Chondrocyte (in vitro differentiated cells): ENCODE measurements around the gene SLIT3. TPM values are rescaled to one million over a fixed set of nuclear protein-coding genes. Genes with fewer than 3 reads are reported as not detected.
"Not testable (repeated sequence)": the region's sequence is repeated elsewhere in the genome, so short reads cannot be mapped to it uniquely, and the experiment has no call there.

Source experiments
- DNase-seq: peaks from one replicate; pipeline ENCODE4 v3.0.0; 2021; ENCODE audit warnings: mixed read lengths, low spot score
- H3K27ac Mint-ChIP-seq: one replicate; pipeline ENCODE4 v1.8.0; 2021; ENCODE audit warnings: mild to moderate bottlenecking, moderate library complexity, mixed read lengths; ENCODE audit not compliant: unreplicated experiment
- H3K27me3 Mint-ChIP-seq: 2 replicates; pipeline ENCODE4 v1.8.0; 2021; ENCODE audit warnings: low read depth, mixed read lengths
- H3K36me3 Mint-ChIP-seq: 2 replicates; pipeline ENCODE4 v1.8.0; 2021; ENCODE audit warnings: low read depth, mixed read lengths
- H3K4me1 Mint-ChIP-seq: 2 replicates; pipeline ENCODE4 v1.8.0; 2021; ENCODE audit warnings: low read depth, mild to moderate bottlenecking, mixed read lengths
- H3K4me3 Mint-ChIP-seq: one replicate; pipeline ENCODE4 v1.8.0; 2021; ENCODE audit warnings: mild to moderate bottlenecking, moderate library complexity, mixed read lengths; ENCODE audit not compliant: unreplicated experiment
- H3K9me3 Mint-ChIP-seq: 2 replicates; pipeline ENCODE4 v1.8.0; 2021; ENCODE audit warnings: low read depth, mixed read lengths
- total RNA-seq: library from RNA; stranded (reverse); gene quantifications from 3 replicates; pipeline ENCODE4 v1.2.1, GENCODE V29; 2021
- TF ChIP-seq, protein P1 (sequence below): fragments of 200-600 bp; sonication (generic); IDR thresholded peaks from 2 replicates; pipeline ENCODE4 v1.5.0; 2021; ENCODE audit warnings: antibody characterized with exemption, mild to moderate bottlenecking, moderate library complexity

SLIT3 gene
- total RNA-seq, 1 donor from 2014 or later: 116 TPM

DNA sequence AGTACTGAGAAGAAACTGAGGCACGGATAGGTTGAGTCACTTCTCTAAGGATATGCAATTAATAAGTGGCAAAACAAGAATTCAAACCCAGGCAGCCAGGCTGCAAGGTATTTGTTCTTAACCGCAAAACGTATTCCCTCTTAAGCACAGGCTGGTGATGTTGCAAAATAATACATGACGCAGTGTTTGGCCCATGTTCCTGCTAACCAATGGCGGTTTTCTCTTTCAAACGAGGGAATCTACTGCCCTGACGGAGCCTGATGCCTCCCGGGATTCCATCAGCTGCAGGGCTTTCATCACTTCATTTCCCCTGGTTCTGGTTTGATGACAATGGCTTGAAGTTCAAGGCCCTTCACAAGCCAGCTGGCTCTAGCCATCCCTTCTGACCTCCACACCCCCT, 154.8 kb downstream of the SLIT3 start:
- Mint-ChIP-seq H3K27ac (no peak overlapping the region), H3K36me3 (peaks cover 1% of the 10 kb centered on the region), H3K9me3 (no peaks in the 10 kb centered on the region), H3K4me3 (no peak overlapping the region), H3K4me1 (peaks cover 5% of the 10 kb centered on the region), H3K27me3 (no peaks in the 10 kb centered on the region)
- TF ChIP-seq, protein P1, sequence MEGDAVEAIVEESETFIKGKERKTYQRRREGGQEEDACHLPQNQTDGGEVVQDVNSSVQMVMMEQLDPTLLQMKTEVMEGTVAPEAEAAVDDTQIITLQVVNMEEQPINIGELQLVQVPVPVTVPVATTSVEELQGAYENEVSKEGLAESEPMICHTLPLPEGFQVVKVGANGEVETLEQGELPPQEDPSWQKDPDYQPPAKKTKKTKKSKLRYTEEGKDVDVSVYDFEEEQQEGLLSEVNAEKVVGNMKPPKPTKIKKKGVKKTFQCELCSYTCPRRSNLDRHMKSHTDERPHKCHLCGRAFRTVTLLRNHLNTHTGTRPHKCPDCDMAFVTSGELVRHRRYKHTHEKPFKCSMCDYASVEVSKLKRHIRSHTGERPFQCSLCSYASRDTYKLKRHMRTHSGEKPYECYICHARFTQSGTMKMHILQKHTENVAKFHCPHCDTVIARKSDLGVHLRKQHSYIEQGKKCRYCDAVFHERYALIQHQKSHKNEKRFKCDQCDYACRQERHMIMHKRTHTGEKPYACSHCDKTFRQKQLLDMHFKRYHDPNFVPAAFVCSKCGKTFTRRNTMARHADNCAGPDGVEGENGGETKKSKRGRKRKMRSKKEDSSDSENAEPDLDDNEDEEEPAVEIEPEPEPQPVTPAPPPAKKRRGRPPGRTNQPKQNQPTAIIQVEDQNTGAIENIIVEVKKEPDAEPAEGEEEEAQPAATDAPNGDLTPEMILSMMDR: no peak
- DNase-seq: no peak

DNA sequence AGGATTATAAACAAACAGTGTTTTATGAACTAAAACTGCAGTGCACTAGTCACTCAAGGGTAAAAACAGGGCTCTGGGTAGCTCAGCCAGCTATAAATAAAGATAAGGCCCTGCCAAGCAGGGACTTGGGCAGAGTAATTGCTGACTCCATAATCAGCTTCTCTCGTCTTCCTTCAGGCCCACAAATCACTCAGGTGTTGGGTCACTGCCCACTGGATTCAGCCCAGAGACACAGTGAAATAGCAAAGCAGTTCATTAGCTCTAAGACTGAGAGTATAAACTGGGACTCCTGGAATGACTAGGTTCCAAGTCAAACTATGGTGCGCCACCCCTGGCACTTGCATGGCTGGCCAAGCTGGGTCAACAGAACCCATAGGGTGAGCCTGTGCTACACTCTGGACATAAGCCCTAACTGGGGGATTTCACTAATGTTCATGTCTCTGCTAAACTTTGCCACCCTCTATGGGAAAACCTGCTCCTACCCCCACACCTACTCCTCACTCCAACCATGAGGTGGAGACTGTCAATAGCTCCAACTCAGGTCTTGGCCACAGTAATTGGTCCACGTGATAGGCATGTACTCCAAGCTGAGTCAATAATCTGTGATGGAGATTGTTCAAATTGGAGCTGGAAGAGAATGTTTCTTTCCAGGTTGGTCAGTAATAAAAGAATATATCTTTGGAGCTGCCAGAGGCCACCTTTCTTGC, 158.5 kb downstream of the SLIT3 start:
- peaks cover 21% of the 10 kb centered on the region for H3K4me1 Mint-ChIP-seq
- no peak for DNase-seq
- TF ChIP-seq, protein P1: no peak
- H3K27ac Mint-ChIP-seq: peak overlapping the region; percentile 2
- H3K27me3 Mint-ChIP-seq: no peaks in the 10 kb centered on the region
- no peaks in the 10 kb centered on the region for H3K9me3 Mint-ChIP-seq
- H3K36me3 Mint-ChIP-seq: peaks cover 4% of the 10 kb centered on the region
- H3K4me3 Mint-ChIP-seq: no peak overlapping the region

DNA sequence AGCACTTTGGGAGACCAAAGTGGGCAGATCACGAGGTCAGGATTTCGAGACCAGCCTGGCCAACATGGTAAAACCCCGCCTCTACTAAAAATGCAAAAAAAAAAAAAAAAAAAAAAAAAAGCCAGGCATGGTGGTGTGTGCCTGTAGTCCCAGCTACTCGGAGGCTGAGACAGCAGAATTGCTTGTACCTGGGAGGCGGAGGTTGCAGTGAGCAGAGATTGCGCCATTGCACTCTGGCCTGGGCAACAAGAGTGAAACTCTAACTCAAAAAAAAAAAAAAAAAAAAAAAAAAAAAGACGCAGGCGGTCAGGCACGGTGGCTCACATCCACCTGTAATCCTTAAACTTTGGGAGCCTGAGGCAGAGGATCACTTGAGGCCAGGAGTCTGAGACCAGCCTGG, 160.7 kb downstream of the SLIT3 start:
- H3K27me3 Mint-ChIP-seq, H3K27ac Mint-ChIP-seq, H3K9me3 Mint-ChIP-seq, H3K4me3 Mint-ChIP-seq, DNase-seq, H3K36me3 Mint-ChIP-seq: not testable (repeated sequence)
- H3K4me1 Mint-ChIP-seq: peaks cover 28% of the 10 kb centered on the region

DNA sequence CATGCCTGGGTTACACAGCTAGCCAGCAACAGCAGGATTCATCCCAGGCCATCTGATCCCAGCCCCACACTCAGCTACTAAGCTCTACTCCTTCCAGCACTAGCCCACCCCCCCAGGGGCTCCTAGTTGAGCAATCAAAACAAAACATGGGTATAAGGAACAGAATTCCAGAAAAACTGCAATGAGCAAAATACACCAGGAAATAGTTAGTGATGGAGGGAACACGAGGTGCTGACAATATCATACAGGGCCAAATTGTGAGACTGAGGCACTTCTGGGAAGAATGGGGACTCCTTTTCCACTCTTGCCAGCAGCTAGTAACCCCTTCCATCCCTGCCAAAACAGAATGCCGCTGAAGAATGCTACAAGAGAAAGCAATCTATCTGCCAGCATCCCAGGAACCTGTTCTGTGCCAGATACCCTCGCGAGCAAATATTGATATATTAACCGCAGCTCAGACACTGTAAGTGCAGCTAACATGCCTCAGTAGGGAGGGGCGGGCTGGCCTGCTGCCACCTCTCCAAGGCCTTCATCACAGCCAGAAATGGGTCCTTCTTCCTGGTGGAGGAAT, 161.4 kb downstream of the SLIT3 start:
- H3K27ac Mint-ChIP-seq: peak overlapping the region; percentile 69
- H3K36me3 Mint-ChIP-seq: peaks cover 3% of the 10 kb centered on the region
- no peak for DNase-seq
- H3K4me3 Mint-ChIP-seq: no peak overlapping the region
- peaks cover 30% of the 10 kb centered on the region for H3K4me1 Mint-ChIP-seq
- TF ChIP-seq, protein P1: no peak
- no peaks in the 10 kb centered on the region for H3K9me3 Mint-ChIP-seq
- H3K27me3 Mint-ChIP-seq: no peaks in the 10 kb centered on the region

DNA sequence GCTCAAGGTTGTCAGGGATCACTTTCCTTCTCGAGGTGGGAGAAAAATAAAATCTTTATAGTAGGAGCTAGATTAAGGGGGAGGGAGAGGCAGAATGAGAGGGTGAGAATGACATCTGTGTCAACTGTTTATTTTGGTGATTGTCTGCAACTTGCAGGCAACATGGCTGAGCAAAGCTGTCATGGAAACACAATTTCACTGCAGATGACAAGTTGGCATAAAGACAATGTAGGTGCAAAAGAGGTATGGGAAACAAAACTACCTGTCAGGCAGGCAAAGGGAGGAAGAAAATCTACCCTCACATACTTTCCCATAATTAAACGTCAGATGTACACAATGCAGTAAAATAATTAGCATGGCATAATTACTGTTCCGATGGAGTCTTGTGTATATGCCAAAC, 167.4 kb downstream of the SLIT3 start:
- Mint-ChIP-seq H3K4me1 (peaks cover 33% of the 10 kb centered on the region), H3K27ac (peak overlapping the region; percentile 14), H3K27me3 (no peaks in the 10 kb centered on the region), H3K4me3 (no peak overlapping the region), H3K36me3 (peaks cover 2% of the 10 kb centered on the region), H3K9me3 (no peaks in the 10 kb centered on the region)
- TF ChIP-seq, protein P1: no peak
- no peak for DNase-seq

DNA sequence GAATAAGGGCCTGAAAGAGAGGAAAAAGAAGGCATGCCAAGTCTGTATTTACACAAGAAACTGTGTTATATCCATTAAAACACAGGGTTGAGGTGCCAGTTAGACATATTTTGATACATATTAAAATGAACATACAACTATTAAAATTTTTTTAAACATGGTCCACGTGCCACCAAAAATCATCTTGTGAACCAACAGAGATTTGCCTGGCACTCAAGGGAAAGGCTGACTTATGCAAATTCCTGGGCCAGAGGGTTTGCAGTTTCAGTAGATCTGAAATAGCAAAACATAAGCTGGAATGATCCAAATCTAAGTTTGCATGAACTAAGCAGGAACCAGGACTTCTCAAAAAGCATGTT, 168.7 kb downstream of the SLIT3 start:
- peaks cover 33% of the 10 kb centered on the region for H3K4me1 Mint-ChIP-seq
- H3K9me3 Mint-ChIP-seq: no peaks in the 10 kb centered on the region
- peak overlapping the region; percentile 52 for H3K27ac Mint-ChIP-seq
- DNase-seq: no peak
- H3K4me3 Mint-ChIP-seq: no peak overlapping the region
- H3K27me3 Mint-ChIP-seq: no peaks in the 10 kb centered on the region
- TF ChIP-seq, protein P1: no peak
- H3K36me3 Mint-ChIP-seq: peaks cover 2% of the 10 kb centered on the region
